H9 (cell line): ENCODE results near the gene CMTM2. TPM values are rescaled to one million over a fixed set of nuclear protein-coding genes. Genes with fewer than 3 reads are reported as not detected.

Experiments
- DNase-seq: peaks from one replicate; pipeline ENCODE4 v3.0.0-alpha.2; 2017
- H2AFZ ChIP-seq: one replicate; pipeline ENCODE4 v1.6.1; 2013; ENCODE audit warnings: mild to moderate bottlenecking, low read length, control low read depth, moderate library complexity
- H2AK5ac ChIP-seq: 2 replicates; pipeline ENCODE4 v1.6.1; 2013; ENCODE audit warnings: low read length, control low read depth, mixed read lengths; ENCODE audit not compliant: insufficient read length
- H2BK120ac ChIP-seq: one replicate; pipeline ENCODE4 v1.6.1; 2013; ENCODE audit warnings: low read depth, mild to moderate bottlenecking, low read length, control low read depth, inconsistent platforms; ENCODE audit not compliant: poor library complexity, severe bottlenecking
- H2BK12ac ChIP-seq: 2 replicates; pipeline ENCODE4 v1.6.1; 2013; ENCODE audit warnings: low read length, control low read depth, mixed read lengths, low read depth; ENCODE audit not compliant: insufficient read length
- H2BK15ac ChIP-seq: 2 replicates; pipeline ENCODE4 v1.6.1; 2013; ENCODE audit warnings: low read depth, low read length, control low read depth
- H2BK20ac ChIP-seq: one replicate; pipeline ENCODE4 v1.6.1; 2013; ENCODE audit warnings: low read depth, mild to moderate bottlenecking, low read length, control low read depth, inconsistent platforms; ENCODE audit not compliant: poor library complexity, severe bottlenecking
- H2BK5ac ChIP-seq: 2 replicates; pipeline ENCODE4 v1.6.1; 2013; ENCODE audit warnings: low read length, control low read depth, mixed read lengths; ENCODE audit not compliant: insufficient read length
- H3K14ac ChIP-seq: 2 replicates; pipeline ENCODE4 v1.6.1; 2013; ENCODE audit warnings: low read length, control low read depth; ENCODE audit not compliant: insufficient read depth
- H3K18ac ChIP-seq: 2 replicates; pipeline ENCODE4 v1.6.1; 2013; ENCODE audit warnings: low read depth, mild to moderate bottlenecking, mixed read lengths, low read length, control low read depth; ENCODE audit not compliant: insufficient read length
- H3K23ac ChIP-seq: 2 replicates; pipeline ENCODE4 v1.6.1; 2013; ENCODE audit warnings: low read length, control low read depth, mixed read lengths, low read depth; ENCODE audit not compliant: insufficient read length
- H3K23me2 ChIP-seq: 2 replicates; pipeline ENCODE4 v1.6.1; 2013; ENCODE audit warnings: low read depth, mild to moderate bottlenecking, mixed read lengths, low read length, control low read depth; ENCODE audit not compliant: insufficient read length, poor library complexity, severe bottlenecking
- H3K27ac ChIP-seq: 2 replicates; pipeline ENCODE4 v1.5.1; 2013; ENCODE audit warnings: low read length, control low read depth, mixed read lengths, low read depth; ENCODE audit not compliant: insufficient read length
- H3K27me3 ChIP-seq: 2 replicates; pipeline ENCODE4 v1.6.1; 2013; ENCODE audit warnings: low read length, control low read depth, inconsistent platforms; ENCODE audit not compliant: insufficient read depth
- H3K4ac ChIP-seq: 2 replicates; pipeline ENCODE4 v1.6.1; 2013; ENCODE audit warnings: low read depth, mild to moderate bottlenecking, control low read depth, inconsistent platforms, low read length, moderate library complexity
- H3K4me1 ChIP-seq: 2 replicates; pipeline ENCODE4 v1.6.1; 2013; ENCODE audit warnings: low read length, control low read depth, inconsistent platforms; ENCODE audit not compliant: insufficient read depth
- H3K4me2 ChIP-seq: 2 replicates; pipeline ENCODE4 v1.6.1; 2013; ENCODE audit warnings: low read length, control low read depth, mixed read lengths; ENCODE audit not compliant: insufficient read length, insufficient read depth
- H3K56ac ChIP-seq: 2 replicates; pipeline ENCODE4 v1.6.1; 2013; ENCODE audit warnings: low read depth, mild to moderate bottlenecking, mixed read lengths, low read length, control low read depth; ENCODE audit not compliant: insufficient read length
- H3K79me1 ChIP-seq: 2 replicates; pipeline ENCODE4 v1.6.1; 2013; ENCODE audit warnings: low read depth, mild to moderate bottlenecking, moderate library complexity, low read length, control low read depth, inconsistent platforms; ENCODE audit not compliant: insufficient read depth, poor library complexity, severe bottlenecking
- H3K79me2 ChIP-seq: 2 replicates; pipeline ENCODE4 v1.6.1; 2013; ENCODE audit warnings: low read length, control low read depth, inconsistent platforms; ENCODE audit not compliant: insufficient read depth
- H3K9ac ChIP-seq: 2 replicates; pipeline ENCODE4 v1.6.1; 2013; ENCODE audit warnings: low read length, control low read depth, mixed read lengths; ENCODE audit not compliant: insufficient read length; ENCODE audit errors: extremely low read depth
- H3K9me3 ChIP-seq: one replicate; pipeline ENCODE4 v1.6.1; 2013; ENCODE audit warnings: low read depth, low read length, inconsistent platforms; ENCODE audit not compliant: control insufficient read depth
- H3T11ph ChIP-seq: one replicate; pipeline ENCODE4 v1.6.1; 2013; ENCODE audit warnings: mild to moderate bottlenecking, low read length, control low read depth, inconsistent platforms
- H4K20me1 ChIP-seq: one replicate; pipeline ENCODE4 v1.6.1; 2013; ENCODE audit not compliant: control insufficient read depth, insufficient read length, insufficient read depth
- H4K5ac ChIP-seq: 2 replicates; pipeline ENCODE4 v1.6.1; 2013; ENCODE audit warnings: low read depth, mild to moderate bottlenecking, mixed read lengths, low read length, control low read depth; ENCODE audit not compliant: insufficient read length
- H4K8ac ChIP-seq: replicated peaks from 2 replicates; pipeline ENCODE4 v1.6.1; 2013; ENCODE audit warnings: low read length, control low read depth, mixed read lengths, low read depth; ENCODE audit not compliant: insufficient read length
- H4K91ac ChIP-seq: 2 replicates; pipeline ENCODE4 v1.6.1; 2013; ENCODE audit warnings: low read depth, mild to moderate bottlenecking, moderate library complexity, mixed read lengths, low read length, control low read depth; ENCODE audit not compliant: insufficient read length
- H3K27ac Mint-ChIP-seq, 3 experiments: 2 replicates in 2 of 3; 3 replicates in 1 of 3; pipeline ENCODE4 v1.8.0; 2020 to 2021; ENCODE audit warnings: mixed read lengths in 3 of 3, mild to moderate bottlenecking in 1 of 3, moderate library complexity in 1 of 3
- H3K27me3 Mint-ChIP-seq: 2 replicates; pipeline ENCODE4 v1.8.0; 2021; ENCODE audit warnings: low read depth, mild to moderate bottlenecking, moderate library complexity, mixed read lengths
- H3K36me3 Mint-ChIP-seq, 3 experiments: 2 replicates in 2 of 3; 3 replicates in 1 of 3; pipeline ENCODE4 v1.8.0; 2020 to 2021; ENCODE audit warnings: low read depth in 3 of 3, mixed read lengths in 3 of 3; ENCODE audit not compliant: insufficient read depth in 1 of 3
- H3K4me1 Mint-ChIP-seq, 2 experiments: 2 replicates each; pipeline ENCODE4 v1.8.0; 2020; ENCODE audit warnings: mixed read lengths in 2 of 2
- H3K4me3 Mint-ChIP-seq, 2 experiments: 2 replicates in 1 of 2; 3 replicates in 1 of 2; pipeline ENCODE4 v1.8.0; 2020 to 2021; ENCODE audit warnings: mild to moderate bottlenecking in 2 of 2, mixed read lengths in 2 of 2, moderate library complexity in 1 of 2
- H3K9me3 Mint-ChIP-seq, 2 experiments: 2 replicates in 1 of 2; 3 replicates in 1 of 2; pipeline ENCODE4 v1.8.0; 2020; ENCODE audit warnings: mild to moderate bottlenecking in 2 of 2, mixed read lengths in 2 of 2, moderate library complexity in 1 of 2
- WGBS: extraction: QIAGEN DNeasy Blood & Tissue Kit; methylation state at CpG from one replicate; pipeline ENCODE4 v1.1.7; 2013; ENCODE audit warnings: missing lambda C conversion rate, low lambda C conversion rate, mixed read lengths; ENCODE audit not compliant: insufficient read length; ENCODE audit errors: extremely low coverage; 5-methylcytosine and 5-hydroxymethylcytosine counted together
- total RNA-seq: library from RNA; stranded (reverse); gene quantifications from 2 replicates; pipeline ENCODE4 v1.2.1, GENCODE V29; 2021
- TF ChIP-seq, protein P1 (sequence below): fragments of 200-600 bp; sonication (generic); conservative IDR thresholded peaks from 3 replicates; pipeline ENCODE4 v1.8.0; 2021; ENCODE audit warnings: antibody characterized with exemption, mild to moderate bottlenecking

The CMTM2 gene
- total RNA-seq, 1 experiment from 2014 or later, result not detected

DNA sequence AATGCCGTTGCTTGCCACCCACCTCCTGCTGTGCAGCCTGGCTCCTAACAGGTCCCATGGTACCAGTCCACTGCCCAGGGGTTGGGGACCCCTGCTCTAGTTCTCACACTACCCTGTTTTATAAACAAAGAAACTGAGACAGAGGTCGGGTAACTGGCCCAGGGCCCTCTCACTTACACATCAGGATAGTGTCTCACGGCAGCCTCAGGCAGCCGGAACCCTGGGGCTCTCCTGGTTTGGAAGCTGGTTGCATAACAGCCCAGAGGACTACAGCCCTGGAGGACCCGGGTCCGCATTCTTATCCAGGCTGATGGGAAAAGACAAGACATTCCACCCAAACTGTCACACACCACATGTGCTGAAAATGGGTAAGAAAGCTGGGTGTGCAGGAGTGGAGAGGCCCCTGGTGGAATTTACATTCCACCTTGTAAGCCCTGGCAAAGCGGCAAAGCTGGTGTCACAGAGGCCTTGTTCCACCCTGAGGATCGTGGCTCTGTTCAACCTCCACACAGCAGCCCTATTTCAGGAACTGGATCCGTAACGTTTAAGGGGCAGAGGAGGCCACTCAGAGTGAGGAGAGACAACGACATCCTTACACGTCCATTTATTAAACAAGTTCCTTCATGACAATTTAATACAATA lies 35.0 kb downstream of the CMTM2 start:
- no peak overlapping the region for H2BK5ac ChIP-seq
- H3K27ac ChIP-seq, result no peak overlapping the region
- no peaks in the 10 kb centered on the region for H3K27me3 ChIP-seq
- no peak overlapping the region for H2AK5ac ChIP-seq
- TF ChIP-seq, protein P1, sequence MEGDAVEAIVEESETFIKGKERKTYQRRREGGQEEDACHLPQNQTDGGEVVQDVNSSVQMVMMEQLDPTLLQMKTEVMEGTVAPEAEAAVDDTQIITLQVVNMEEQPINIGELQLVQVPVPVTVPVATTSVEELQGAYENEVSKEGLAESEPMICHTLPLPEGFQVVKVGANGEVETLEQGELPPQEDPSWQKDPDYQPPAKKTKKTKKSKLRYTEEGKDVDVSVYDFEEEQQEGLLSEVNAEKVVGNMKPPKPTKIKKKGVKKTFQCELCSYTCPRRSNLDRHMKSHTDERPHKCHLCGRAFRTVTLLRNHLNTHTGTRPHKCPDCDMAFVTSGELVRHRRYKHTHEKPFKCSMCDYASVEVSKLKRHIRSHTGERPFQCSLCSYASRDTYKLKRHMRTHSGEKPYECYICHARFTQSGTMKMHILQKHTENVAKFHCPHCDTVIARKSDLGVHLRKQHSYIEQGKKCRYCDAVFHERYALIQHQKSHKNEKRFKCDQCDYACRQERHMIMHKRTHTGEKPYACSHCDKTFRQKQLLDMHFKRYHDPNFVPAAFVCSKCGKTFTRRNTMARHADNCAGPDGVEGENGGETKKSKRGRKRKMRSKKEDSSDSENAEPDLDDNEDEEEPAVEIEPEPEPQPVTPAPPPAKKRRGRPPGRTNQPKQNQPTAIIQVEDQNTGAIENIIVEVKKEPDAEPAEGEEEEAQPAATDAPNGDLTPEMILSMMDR, result no peak
- H3K27me3 Mint-ChIP-seq, result no peaks in the 10 kb centered on the region; the same call in 1 of the 2 replicates
- no peak overlapping the region for H2BK20ac ChIP-seq
- H3K79me2 ChIP-seq, result no peaks in the 10 kb centered on the region
- H2AFZ ChIP-seq, result no peak overlapping the region
- H3K4me1 Mint-ChIP-seq, result peaks cover 37 to 40% of the 10 kb centered on the region in 2 experiments
- no peak for DNase-seq
- no peaks in the 10 kb centered on the region for H3K9me3 ChIP-seq
- H3K14ac ChIP-seq, result no peak overlapping the region
- no peak overlapping the region for H4K8ac ChIP-seq
- no peak overlapping the region for H3K4me3 Mint-ChIP-seq
- WGBS, result no CpG with 5 or more reads among the region's 12 CpGs
- H3K4me2 ChIP-seq, result no peak overlapping the region
- H4K20me1 ChIP-seq, result no peaks in the 10 kb centered on the region
- H4K5ac ChIP-seq, result no peak overlapping the region
- H3K9me3 Mint-ChIP-seq, result no peaks in the 10 kb centered on the region; a peak in 1 of 5 replicates
- no peak overlapping the region for H3K56ac ChIP-seq
- no peak overlapping the region for H2BK120ac ChIP-seq
- H2BK12ac ChIP-seq, result no peak overlapping the region
- no peak overlapping the region for H3T11ph ChIP-seq
- H3K23ac ChIP-seq, result no peak overlapping the region
- no peaks in the 10 kb centered on the region for H3K23me2 ChIP-seq
- H2BK15ac ChIP-seq, result no peak overlapping the region
- peaks cover 40 to 73% (median 73%) of the 10 kb centered on the region in 3 experiments for H3K36me3 Mint-ChIP-seq
- H3K4me1 ChIP-seq, result peaks cover 9% of the 10 kb centered on the region; the same call in 1 of the 2 replicates
- H4K91ac ChIP-seq, result no peak overlapping the region
- H3K79me1 ChIP-seq, result no peaks in the 10 kb centered on the region
- no peak overlapping the region for H3K27ac Mint-ChIP-seq
- H3K4ac ChIP-seq, result no peak overlapping the region
- H3K9ac ChIP-seq, result no peak overlapping the region
- no peak overlapping the region for H3K18ac ChIP-seq
